ENCODE data around the gene COL23A1. TPM values are rescaled to one million over a fixed set of nuclear protein-coding genes. Genes with fewer than 3 reads are reported as not detected.

COL23A1 gene
- total RNA-seq, 1 donor from 2014 or later, result 2.0 TPM

- H3K9me3 ChIP-seq, result no peaks in the 10 kb centered on the region
- H3K4me3 ChIP-seq, result no peak overlapping the region
- ATAC-seq, result no peak
- intact Hi-C loops (cut with DNase I), result no loop called here
- H3K36me3 ChIP-seq, result no peaks in the 10 kb centered on the region
- TF ChIP-seq, protein P1, sequence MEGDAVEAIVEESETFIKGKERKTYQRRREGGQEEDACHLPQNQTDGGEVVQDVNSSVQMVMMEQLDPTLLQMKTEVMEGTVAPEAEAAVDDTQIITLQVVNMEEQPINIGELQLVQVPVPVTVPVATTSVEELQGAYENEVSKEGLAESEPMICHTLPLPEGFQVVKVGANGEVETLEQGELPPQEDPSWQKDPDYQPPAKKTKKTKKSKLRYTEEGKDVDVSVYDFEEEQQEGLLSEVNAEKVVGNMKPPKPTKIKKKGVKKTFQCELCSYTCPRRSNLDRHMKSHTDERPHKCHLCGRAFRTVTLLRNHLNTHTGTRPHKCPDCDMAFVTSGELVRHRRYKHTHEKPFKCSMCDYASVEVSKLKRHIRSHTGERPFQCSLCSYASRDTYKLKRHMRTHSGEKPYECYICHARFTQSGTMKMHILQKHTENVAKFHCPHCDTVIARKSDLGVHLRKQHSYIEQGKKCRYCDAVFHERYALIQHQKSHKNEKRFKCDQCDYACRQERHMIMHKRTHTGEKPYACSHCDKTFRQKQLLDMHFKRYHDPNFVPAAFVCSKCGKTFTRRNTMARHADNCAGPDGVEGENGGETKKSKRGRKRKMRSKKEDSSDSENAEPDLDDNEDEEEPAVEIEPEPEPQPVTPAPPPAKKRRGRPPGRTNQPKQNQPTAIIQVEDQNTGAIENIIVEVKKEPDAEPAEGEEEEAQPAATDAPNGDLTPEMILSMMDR (IDR thresholded peaks at IDR 0.05), result no peak
- H3K4me1 ChIP-seq, result no peaks in the 10 kb centered on the region
- no peak for DNase-seq
- no peaks in the 10 kb centered on the region for H3K27me3 ChIP-seq
- no peak overlapping the region for H3K27ac ChIP-seq
Measured at GRCh38 chr5:178363501-178364325, 226.5 kb downstream of the COL23A1 start.

GRCh38 chr5:178361657-178362445 is 228.3 kb downstream of the COL23A1 start:
- TF ChIP-seq, protein P1 (IDR thresholded peaks at IDR 0.05), result no peak
- intact Hi-C loops (cut with DNase I), result no loop called here
- H3K4me1 ChIP-seq, result peaks cover 4% of the 10 kb centered on the region
- no peak for DNase-seq
- H3K4me3 ChIP-seq, result no peak overlapping the region
- H3K36me3 ChIP-seq, result no peaks in the 10 kb centered on the region
- ATAC-seq, result no peak
- no peaks in the 10 kb centered on the region for H3K27me3 ChIP-seq
- H3K9me3 ChIP-seq, result no peaks in the 10 kb centered on the region
- H3K27ac ChIP-seq, result no peak overlapping the region

GRCh38 chr5:178360926-178361235 is 229.3 kb downstream of the COL23A1 start:
- TF ChIP-seq, protein P1 (IDR thresholded peaks at IDR 0.05), result no peak
- no peaks in the 10 kb centered on the region for H3K36me3 ChIP-seq
- no peaks in the 10 kb centered on the region for H3K27me3 ChIP-seq
- DNase-seq, result no peak
- ATAC-seq, result no peak
- H3K4me1 ChIP-seq, result peaks cover 14% of the 10 kb centered on the region
- H3K4me3 ChIP-seq, result no peak overlapping the region
- H3K9me3 ChIP-seq, result no peaks in the 10 kb centered on the region
- no peak overlapping the region for H3K27ac ChIP-seq
- intact Hi-C loops (cut with DNase I), result no loop called here

DNA sequence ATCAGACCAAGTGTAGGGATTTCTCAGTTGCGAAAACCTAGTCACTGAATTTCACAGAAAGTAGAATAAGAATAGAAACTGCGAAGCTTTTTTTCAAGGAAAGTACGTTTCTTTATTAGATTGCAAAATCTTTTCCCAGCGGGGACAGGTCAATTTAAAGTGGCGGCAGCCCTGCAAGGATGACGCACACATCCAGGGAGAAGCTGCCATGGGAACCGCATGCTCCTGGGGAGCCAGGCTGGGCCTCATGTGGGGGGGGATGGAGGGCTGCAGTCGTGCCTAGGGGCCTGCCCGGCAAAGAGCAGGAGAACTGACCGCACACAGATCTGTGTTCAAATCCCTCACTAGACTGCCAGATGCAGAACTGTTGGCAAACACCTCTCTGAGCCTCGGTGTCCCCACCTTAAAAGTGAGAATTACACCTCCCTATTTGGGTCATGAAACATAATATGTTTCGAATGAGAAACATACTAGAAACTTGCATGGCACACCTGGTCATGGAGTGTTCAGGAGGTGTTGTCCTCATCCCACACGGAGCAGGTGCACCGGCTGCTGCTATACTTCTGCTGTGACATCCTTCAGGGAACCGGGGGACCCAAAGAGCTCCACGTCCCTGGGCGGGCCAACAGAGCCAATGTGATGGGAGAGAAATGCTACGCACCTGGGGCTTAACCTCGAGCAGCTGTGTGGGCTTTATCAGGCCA is 229.8 kb downstream of the COL23A1 start:
- DNase-seq (no peak), ATAC-seq (no peak)
- Histone ChIP-seq H3K27me3 (no peaks in the 10 kb centered on the region), H3K4me1 (peaks cover 14% of the 10 kb centered on the region), H3K9me3 (no peaks in the 10 kb centered on the region), H3K36me3 (no peaks in the 10 kb centered on the region), H3K4me3 (no peak overlapping the region), H3K27ac (no peak overlapping the region)
- TF ChIP-seq, protein P1 (IDR thresholded peaks at IDR 0.05), result no peak
- intact Hi-C loops (cut with DNase I), result no loop called here

DNA sequence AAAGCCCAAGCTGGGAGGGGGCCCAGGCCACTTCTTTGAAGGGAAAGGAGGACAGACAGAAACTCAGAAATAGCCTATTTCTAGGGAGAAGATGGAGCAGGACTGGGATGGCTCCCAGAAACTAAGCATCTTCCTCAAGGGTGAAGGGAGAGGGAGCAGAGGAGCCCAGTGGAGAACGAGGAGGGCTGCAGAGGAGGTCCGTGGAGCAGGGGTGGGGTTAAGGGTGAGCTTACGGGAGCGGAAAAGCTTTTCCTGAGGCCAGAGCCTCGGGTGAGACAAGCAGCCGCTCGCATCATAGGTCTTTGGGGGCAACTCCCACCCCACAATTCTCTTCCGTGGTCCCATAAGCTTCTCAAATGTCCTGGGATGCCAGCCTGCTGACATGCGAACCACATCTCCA is 230.5 kb downstream of the COL23A1 start:
- Histone ChIP-seq H3K4me3 (no peak overlapping the region), H3K27me3 (no peaks in the 10 kb centered on the region), H3K36me3 (no peaks in the 10 kb centered on the region), H3K27ac (no peak overlapping the region), H3K9me3 (no peaks in the 10 kb centered on the region), H3K4me1 (peaks cover 14% of the 10 kb centered on the region)
- DNase-seq, result no peak
- no peak for ATAC-seq
- intact Hi-C loops (cut with DNase I), result no loop called here
- TF ChIP-seq, protein P1 (IDR thresholded peaks at IDR 0.05), result no peak
